Endothelial cell of umbilical vein (primary cell): ENCODE data around the gene NCOA6. TPM values are rescaled to one million over a fixed set of nuclear protein-coding genes. Genes with fewer than 3 reads are reported as not detected.
"Not testable (repeated sequence)": the region's sequence is repeated elsewhere in the genome, so short reads cannot be mapped to it uniquely, and the experiment has no call there.

Experiments
- BruUV-seq: library from RNA; stranded (reverse); fragments of 400-500 nt; replicated peaks from 2 replicates; lab custom pipeline; 2021; lab: Mats Ljungman, UMichigan
- CTCF ChIA-PET: fragments of 300-600, 350-600 bp; sonication (Branson Sonifier 250); formaldehyde crosslinking; loops from one replicate; lab custom pipeline; 2021; ENCODE audit warnings: antibody characterized with exemption, inconsistent platforms; lab: Charles Lee
- POLR2A ChIA-PET: fragments of 300-600, 350-600 bp; sonication (Branson Sonifier 250); formaldehyde crosslinking; loops from one replicate; lab custom pipeline; 2021; ENCODE audit warnings: antibody characterized with exemption, inconsistent platforms; lab: Charles Lee
- DNase-seq: peaks from one replicate; pipeline ENCODE4 v3.0.0-alpha.2; 2011; ENCODE audit warnings: low read depth, low spot score
- FAIRE-seq: peaks from 2 replicates; lab custom pipeline; 2011; peaks lifted over from hg19 to GRCh38; lab: Jason Lieb, UNC
- H2AFZ ChIP-seq: 2 replicates; pipeline ENCODE4 v1.6.0; 2012; ENCODE audit warnings: low read depth, low read length, control low read depth, inconsistent platforms
- H3K27ac ChIP-seq: 2 replicates; pipeline ENCODE4 v1.5.1; 2011; ENCODE audit warnings: low read depth, mild to moderate bottlenecking, control low read depth, low read length, moderate library complexity; ENCODE audit not compliant: insufficient read depth
- H3K27me3 ChIP-seq, 2 experiments: 2 replicates each; pipeline versions ENCODE4 v1.6.0 to v1.6.1; 2011; ENCODE audit warnings: low read length in 2 of 2, mixed read lengths in 1 of 2; ENCODE audit not compliant: control insufficient read depth in 2 of 2, insufficient read depth in 2 of 2
- H3K36me3 ChIP-seq, 2 experiments: 2 replicates in 1 of 2; 3 replicates in 1 of 2; pipeline ENCODE4 v1.5.1; 2011; ENCODE audit warnings: low read length in 2 of 2, mild to moderate bottlenecking in 1 of 2, moderate library complexity in 1 of 2; ENCODE audit not compliant: control insufficient read depth in 2 of 2, insufficient read depth in 2 of 2; ENCODE audit errors: extremely low read depth in 1 of 2
- H3K4me1 ChIP-seq: 3 replicates; pipeline ENCODE4 v1.5.1; 2011; ENCODE audit warnings: mild to moderate bottlenecking, low read length; ENCODE audit not compliant: control insufficient read depth, insufficient read depth; ENCODE audit errors: extremely low read depth
- H3K4me2 ChIP-seq: 2 replicates; pipeline ENCODE4 v1.6.1; 2011; ENCODE audit warnings: low read length, control low read depth, mixed read lengths; ENCODE audit not compliant: insufficient read depth
- H3K4me3 ChIP-seq, 3 experiments: fragments of 200-600 bp in 1 of 3; sonication (generic), shearing (Covaris generic) in 1 of 3; replicated peaks in 1 of 3; 2 replicates each; pipeline ENCODE4 v1.5.1; 2011 to 2016; ENCODE audit warnings: control low read depth in 3 of 3, low read length in 3 of 3, mild to moderate bottlenecking in 2 of 3, inconsistent platforms in 1 of 3, low read depth in 1 of 3, moderate library complexity in 1 of 3; ENCODE audit not compliant: insufficient read depth in 1 of 3
- H3K79me2 ChIP-seq: 2 replicates; pipeline ENCODE4 v1.6.0; 2012; ENCODE audit warnings: low read length, inconsistent platforms; ENCODE audit not compliant: control insufficient read depth, insufficient read depth
- H3K9ac ChIP-seq: replicated peaks from 2 replicates; pipeline ENCODE3; 2011; ENCODE audit warnings: low read length, control low read depth; ENCODE audit not compliant: insufficient read depth; ENCODE audit errors: extremely low read depth
- H3K9me1 ChIP-seq: replicated peaks from 3 replicates; pipeline ENCODE4 v1.6.0; 2011; ENCODE audit warnings: mild to moderate bottlenecking, low read length; ENCODE audit not compliant: control insufficient read depth, insufficient read depth; ENCODE audit errors: extremely low read depth
- H3K9me3 ChIP-seq: replicated peaks from 2 replicates; pipeline ENCODE4 v1.5.1; 2012; ENCODE audit warnings: low read length, inconsistent platforms; ENCODE audit not compliant: control insufficient read depth, insufficient read depth
- H4K20me1 ChIP-seq: replicated peaks from 2 replicates; pipeline ENCODE3; 2011; ENCODE audit warnings: mild to moderate bottlenecking, low read length; ENCODE audit not compliant: control insufficient read depth, insufficient read depth; ENCODE audit errors: extremely low read depth
- CTCF ChIP-seq, 2 donors: IDR thresholded peaks; 1 replicate in 1 of 2; 2 replicates in 1 of 2; pipeline ENCODE4 v1.5.1; 2011; ENCODE audit warnings: low read length in 2 of 2, mild to moderate bottlenecking in 2 of 2, moderate library complexity in 2 of 2, control low read depth in 1 of 2, inconsistent platforms in 1 of 2, low read depth in 1 of 2; ENCODE audit not compliant: insufficient read depth in 1 of 2; ENCODE audit errors: extremely low read depth in 1 of 2
- EZH2 ChIP-seq: IDR thresholded peaks from 2 replicates; pipeline ENCODE4 v1.6.1; 2012; ENCODE audit warnings: borderline replicate concordance, low read depth, mild to moderate bottlenecking, moderate library complexity, low read length, inconsistent platforms; ENCODE audit not compliant: severe bottlenecking
- FOS ChIP-seq: IDR thresholded peaks from 2 replicates; pipeline ENCODE4 v1.6.1; 2011; ENCODE audit warnings: mild to moderate bottlenecking, low read length, moderate library complexity, borderline replicate concordance; ENCODE audit not compliant: insufficient read depth
- GATA2 ChIP-seq: IDR thresholded peaks from 2 replicates; pipeline ENCODE4 v1.7.0; 2011; ENCODE audit warnings: low read depth, mild to moderate bottlenecking, moderate library complexity, mixed read lengths, low read length; ENCODE audit not compliant: insufficient read length, insufficient read depth
- JUN ChIP-seq: IDR thresholded peaks from 2 replicates; pipeline ENCODE4 v1.6.1; 2011; ENCODE audit warnings: borderline replicate concordance, low read depth; ENCODE audit not compliant: insufficient read length, insufficient read depth
- MAX ChIP-seq: IDR thresholded peaks from 2 replicates; pipeline ENCODE4 v1.6.1; 2011; ENCODE audit not compliant: insufficient read depth, insufficient read length
- MYC ChIP-seq: IDR thresholded peaks from one replicate; pipeline ENCODE4 v1.6.1; 2011; ENCODE audit warnings: mild to moderate bottlenecking, low read depth, low read length
- POLR2A ChIP-seq: IDR thresholded peaks from 2 replicates; pipeline ENCODE4 v1.6.1; 2012; ENCODE audit warnings: low read depth, mild to moderate bottlenecking, control low read depth, low read length
- POLR2AphosphoS5 ChIP-seq: IDR thresholded peaks from 2 replicates; pipeline ENCODE4 v1.6.1; 2012; ENCODE audit warnings: low read depth, mild to moderate bottlenecking, control low read depth, low read length, moderate library complexity; ENCODE audit not compliant: insufficient read depth
- dilution Hi-C: fragments of 300-500 bp; cut with MboI; formaldehyde crosslinking; loops from one replicate; pipeline ENCODE4 v1.15.0; 2019; ENCODE audit warnings: low sequenced_read_pairs; ENCODE audit not compliant: extremely low pct_ligation_motif_present
- intact Hi-C: fragments of 100-400 bp; cut with micrococcal nuclease; formaldehyde crosslinking; loops from one replicate; pipeline ENCODE4 v1.10.0; 2022
- polyA plus RNA-seq, 4 experiments: library from polyadenylated mRNA; depleted of rRNA in 3 of 4; stranded (reverse) in 3 of 4; unstranded in 1 of 4; fragments of >200 nt; gene quantifications; 2 replicates each; pipeline versions ENCODE4 v1.2.1 to v1.2.3, GENCODE V29; 2011 to 2012; ENCODE audit warnings: missing spikeins in 1 of 4
- total RNA-seq: library from RNA; stranded (reverse); gene quantifications from 2 replicates; pipeline ENCODE4 v1.2.3, GENCODE V29; 2021

NCOA6 gene
- total and polyA plus RNA-seq, 2 donors (not counting 3 experiments of a cell fraction or from before 2014, with no cell fraction given), result 16.9 to 26.7 TPM

- dilution Hi-C loops, result no loop called here
- TF ChIP-seq MYC, result no peak
- TF ChIP-seq FOS, result no peak
- no peak for TF ChIP-seq POLR2AphosphoS5
- TF ChIP-seq JUN, result no peak
- no peak for TF ChIP-seq CTCF (IDR thresholded peaks at IDR 0.05; ENCODE audit: extremely low read depth in 1 of 2, insufficient read depth in 1 of 2, low read depth in 1 of 2, low read length in 2 of 2)
- TF ChIP-seq GATA2, result no peak
- no peak for TF ChIP-seq MAX
- no peak for TF ChIP-seq POLR2A
- no peak for TF ChIP-seq EZH2
- Histone ChIP-seq H3K36me3 (peaks cover 0 to 3% of the 10 kb centered on the region in 2 experiments), H3K27me3 (no peaks in the 10 kb centered on the region), H3K4me2 (no peak overlapping the region), H3K4me3 (no peak overlapping the region), H3K27ac (no peak overlapping the region), H3K9me3 (no peaks in the 10 kb centered on the region), H3K79me2 (no peaks in the 10 kb centered on the region), H3K4me1 (no peaks in the 10 kb centered on the region), H2AFZ (no peak overlapping the region), H3K9ac (no peak overlapping the region), H3K9me1 (no peaks in the 10 kb centered on the region), H4K20me1 (no peaks in the 10 kb centered on the region)
- no peak for DNase-seq
- POLR2A ChIA-PET, result no interaction called here
- no peak for FAIRE-seq
- intact Hi-C loops, result no loop called here
- CTCF ChIA-PET, result interaction anchor here (1.0 to 1.6 kb wide), 2 partner anchors 11 to 17 kb away, joined by 3 to 5 read pairs; no protein-coding TSS in a partner anchor
- BruUV-seq, result no TSS peak
Observed at GRCh38 chr20:34724172-34724571, 101.3 kb downstream of the NCOA6 start.

GRCh38 chr20:34722560-34722959 lies 102.9 kb downstream of the NCOA6 start:
- H3K27ac ChIP-seq, H4K20me1 ChIP-seq, H3K4me1 ChIP-seq, BruUV-seq, H3K4me2 ChIP-seq, H3K9ac ChIP-seq, FAIRE-seq, dilution Hi-C loops, POLR2A ChIA-PET, DNase-seq, H2AFZ ChIP-seq, intact Hi-C loops, H3K79me2 ChIP-seq, H3K27me3 ChIP-seq, H3K9me3 ChIP-seq, H3K9me1 ChIP-seq, H3K4me3 ChIP-seq, H3K36me3 ChIP-seq: not testable (repeated sequence)
- CTCF ChIA-PET, result interaction anchor here (1.1 kb wide), 1 partner anchor 47 kb away, joined by 4 read pairs; no protein-coding TSS in a partner anchor
